LNCAP (cell line): ENCODE measurements around the gene NFE2L2.

Source experiments
- TF ChIP-seq, protein P1 (sequence below): fragments of 450-650 bp; IDR thresholded peaks from 2 replicates; pipeline ENCODE4 v1.5.1; 2017; ENCODE audit warnings: mild to moderate bottlenecking

NFE2L2 gene

DNA sequence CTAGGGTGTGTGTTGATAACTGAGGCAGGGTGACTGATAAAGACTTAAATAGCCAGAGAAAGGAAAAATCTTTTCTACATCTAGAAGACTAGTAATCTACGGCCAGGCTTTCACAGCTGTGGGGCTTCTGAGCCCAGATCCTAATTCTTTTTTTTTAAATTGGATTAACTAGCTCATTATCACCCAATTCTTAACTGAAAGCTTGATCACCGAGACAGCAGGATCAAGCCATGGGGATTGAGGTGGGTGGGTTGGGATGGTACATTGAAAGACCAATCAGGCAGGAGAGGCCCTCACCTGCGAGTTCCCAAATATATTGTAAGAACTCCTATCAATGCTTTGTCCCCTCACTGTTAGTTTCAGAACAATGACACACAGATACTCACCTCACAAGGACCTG lies 20.0 kb upstream of the NFE2L2 start:
- TF ChIP-seq, protein P1, sequence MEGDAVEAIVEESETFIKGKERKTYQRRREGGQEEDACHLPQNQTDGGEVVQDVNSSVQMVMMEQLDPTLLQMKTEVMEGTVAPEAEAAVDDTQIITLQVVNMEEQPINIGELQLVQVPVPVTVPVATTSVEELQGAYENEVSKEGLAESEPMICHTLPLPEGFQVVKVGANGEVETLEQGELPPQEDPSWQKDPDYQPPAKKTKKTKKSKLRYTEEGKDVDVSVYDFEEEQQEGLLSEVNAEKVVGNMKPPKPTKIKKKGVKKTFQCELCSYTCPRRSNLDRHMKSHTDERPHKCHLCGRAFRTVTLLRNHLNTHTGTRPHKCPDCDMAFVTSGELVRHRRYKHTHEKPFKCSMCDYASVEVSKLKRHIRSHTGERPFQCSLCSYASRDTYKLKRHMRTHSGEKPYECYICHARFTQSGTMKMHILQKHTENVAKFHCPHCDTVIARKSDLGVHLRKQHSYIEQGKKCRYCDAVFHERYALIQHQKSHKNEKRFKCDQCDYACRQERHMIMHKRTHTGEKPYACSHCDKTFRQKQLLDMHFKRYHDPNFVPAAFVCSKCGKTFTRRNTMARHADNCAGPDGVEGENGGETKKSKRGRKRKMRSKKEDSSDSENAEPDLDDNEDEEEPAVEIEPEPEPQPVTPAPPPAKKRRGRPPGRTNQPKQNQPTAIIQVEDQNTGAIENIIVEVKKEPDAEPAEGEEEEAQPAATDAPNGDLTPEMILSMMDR, result no peak

DNA sequence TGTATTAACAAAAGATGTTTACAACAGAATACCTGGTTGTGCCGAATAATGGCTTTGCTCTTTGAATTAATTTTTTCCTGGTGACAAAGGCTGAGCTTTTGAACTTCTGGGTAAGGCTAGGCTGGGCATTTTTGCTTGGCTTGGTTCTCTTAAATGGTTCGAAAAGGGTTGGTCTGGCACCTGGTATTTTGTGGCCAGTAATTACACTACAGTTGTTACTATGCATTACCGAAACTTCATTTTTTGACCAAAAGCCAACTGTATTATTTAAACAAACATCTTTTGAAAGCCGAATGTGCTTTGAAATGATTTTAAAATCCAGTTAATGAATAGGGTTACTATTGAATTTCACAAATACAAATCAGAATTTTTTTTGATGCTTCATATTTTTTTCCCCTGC lies 19.4 kb upstream of the NFE2L2 start:
- TF ChIP-seq, protein P1, result no peak

DNA sequence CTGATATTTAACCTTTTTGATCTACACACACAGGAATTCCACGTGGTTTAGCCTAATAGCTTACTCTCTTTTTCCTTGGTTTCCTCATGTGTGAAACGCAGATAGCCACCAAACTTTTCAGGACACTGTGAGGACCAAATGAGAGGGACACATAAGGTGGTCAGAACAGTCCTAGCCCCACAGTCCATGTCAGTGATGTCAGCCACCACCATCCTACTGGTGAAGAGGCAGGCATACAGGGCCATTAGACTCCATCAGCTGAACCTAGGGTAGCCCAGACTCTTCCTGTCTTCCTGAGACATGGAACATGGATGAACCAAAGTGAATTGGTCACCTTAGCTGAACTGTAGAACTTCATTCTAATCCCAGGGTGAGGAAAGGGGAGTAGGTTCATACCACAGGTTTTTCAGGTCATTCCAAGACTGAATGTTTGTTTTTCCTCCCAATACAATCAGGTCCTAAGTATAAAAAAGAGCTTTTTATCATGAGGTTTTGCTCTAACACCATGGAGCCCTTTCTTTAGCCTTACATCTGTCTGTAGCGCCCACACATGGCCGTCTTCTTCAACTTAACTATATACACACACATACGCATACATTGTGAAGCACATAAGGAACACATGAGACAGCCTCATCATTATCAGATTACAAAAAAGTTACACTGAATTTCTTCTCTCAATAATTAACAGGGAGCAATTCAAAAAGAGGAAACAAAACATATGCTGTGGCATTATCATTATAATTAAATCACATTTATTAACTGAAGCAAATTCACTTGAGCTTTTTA lies 18.5 kb upstream of the NFE2L2 start:
- TF ChIP-seq, protein P1, result no peak

DNA sequence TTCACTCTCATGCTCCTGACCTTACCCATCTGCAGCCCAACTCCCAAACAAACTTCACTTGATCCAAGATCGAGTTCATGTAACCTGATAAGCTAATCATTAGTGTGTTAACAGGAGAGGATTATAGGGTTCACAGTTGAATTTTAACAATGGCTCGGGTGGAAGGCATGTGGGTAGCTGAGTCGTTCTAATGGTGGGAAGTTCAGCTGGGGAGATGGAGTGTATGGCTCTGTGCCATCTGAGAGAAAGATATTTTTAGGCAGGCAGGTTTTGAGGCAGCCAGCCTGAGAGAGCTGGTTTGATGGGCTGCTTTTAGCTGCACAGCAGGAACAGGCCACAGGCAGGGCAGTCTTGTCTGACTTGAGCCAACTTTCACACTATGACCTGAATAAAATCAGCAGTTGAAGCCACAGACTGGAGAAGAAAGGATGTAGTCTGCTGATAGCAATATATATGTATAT lies 17.7 kb upstream of the NFE2L2 start:
- TF ChIP-seq, protein P1, result no peak

DNA sequence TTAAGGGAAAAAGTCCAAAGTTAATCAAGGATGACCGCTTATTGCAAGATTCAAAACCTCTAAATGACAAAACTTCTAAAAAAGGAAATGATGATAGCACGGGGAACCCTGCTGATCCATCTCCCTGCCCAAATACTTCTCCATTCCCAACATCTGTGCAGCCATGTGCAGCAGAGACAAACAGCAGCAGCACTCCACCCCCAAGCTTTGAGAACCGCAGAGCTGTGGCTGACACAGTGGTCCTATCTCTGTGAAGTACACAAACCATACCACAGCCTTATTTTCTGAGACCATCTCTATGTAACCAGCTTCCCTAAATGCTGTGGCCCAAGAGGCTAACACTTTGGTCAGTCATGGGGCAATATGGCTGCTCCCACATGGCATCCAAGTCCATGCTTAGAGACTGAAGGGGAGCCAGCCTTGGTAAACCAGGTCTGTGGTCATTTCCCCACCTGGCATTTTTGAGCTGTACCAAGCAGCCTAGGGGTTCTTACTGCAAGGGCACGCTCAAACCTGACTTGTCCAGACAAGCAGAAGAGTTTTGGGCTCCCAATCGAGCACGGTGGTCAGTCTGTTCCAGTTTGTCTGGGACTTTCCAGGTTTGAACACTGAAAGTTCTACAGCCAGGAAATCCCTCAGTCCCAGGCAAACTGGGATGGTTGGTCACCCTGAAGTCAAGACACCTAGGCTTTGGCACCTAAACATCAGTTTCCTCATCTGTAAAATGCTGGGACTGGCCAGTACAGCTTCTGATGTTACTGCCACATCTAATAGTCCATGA lies 17.1 kb upstream of the NFE2L2 start:
- TF ChIP-seq, protein P1, result no peak

DNA sequence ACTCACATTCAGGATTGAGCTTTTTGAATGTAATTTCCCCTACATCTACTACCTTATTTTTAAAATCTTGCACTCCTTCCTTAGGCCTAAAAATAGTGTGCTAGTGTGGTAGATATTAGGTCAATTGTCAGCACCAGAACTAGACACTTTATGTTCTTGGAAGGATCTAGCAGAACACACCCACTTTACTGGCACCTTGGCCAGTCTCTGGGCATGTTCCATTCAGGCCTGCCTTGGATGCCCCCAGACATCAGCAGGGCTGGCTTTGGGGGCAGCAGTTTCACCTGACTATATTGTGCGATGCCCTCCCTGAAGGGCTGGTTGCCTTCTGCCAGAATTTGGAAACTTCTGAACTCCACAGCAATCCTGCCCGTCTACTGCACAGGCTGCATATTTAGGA lies 15.3 kb upstream of the NFE2L2 start:
- TF ChIP-seq, protein P1, result no peak

DNA sequence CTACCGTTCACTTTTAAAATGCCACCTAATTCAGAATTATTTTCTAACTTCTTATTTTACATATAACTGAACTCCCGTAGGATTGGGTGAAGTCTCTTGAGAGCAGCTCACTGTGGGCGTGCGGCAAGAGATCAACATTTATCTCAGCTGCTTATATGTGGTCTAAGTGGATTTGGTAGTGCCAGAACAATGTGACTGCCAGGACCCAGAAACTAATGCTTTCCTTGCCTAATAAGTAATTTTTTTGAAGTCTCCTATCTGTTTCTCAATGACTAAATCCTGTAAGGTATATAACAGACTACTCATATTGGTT lies 11.2 kb upstream of the NFE2L2 start:
- TF ChIP-seq, protein P1, result no peak
